Bone marrow (tissue), 2 donors: ENCODE data around the gene NDUFA3.

Experiments used
- DNase-seq, 2 donors: peaks; one replicate each; lab custom pipeline; 2025; lab: John Stamatoyannopoulos, UW

NDUFA3 gene

GRCh38 chr19:54107876-54108490 is 5.3 kb downstream of the NDUFA3 start:
- no peak for DNase-seq

- DNase-seq = no peak
Measured at GRCh38 chr19:54108496-54108895, 5.8 kb downstream of the NDUFA3 start.

- DNase-seq = no peak
Measured at GRCh38 chr19:54109651-54110050, 7.0 kb downstream of the NDUFA3 start.

- peak in 1 of 2 donors; percentile 61 for DNase-seq
Measured at GRCh38 chr19:54114340-54115108, 11.9 kb downstream of the NDUFA3 start.

DNA sequence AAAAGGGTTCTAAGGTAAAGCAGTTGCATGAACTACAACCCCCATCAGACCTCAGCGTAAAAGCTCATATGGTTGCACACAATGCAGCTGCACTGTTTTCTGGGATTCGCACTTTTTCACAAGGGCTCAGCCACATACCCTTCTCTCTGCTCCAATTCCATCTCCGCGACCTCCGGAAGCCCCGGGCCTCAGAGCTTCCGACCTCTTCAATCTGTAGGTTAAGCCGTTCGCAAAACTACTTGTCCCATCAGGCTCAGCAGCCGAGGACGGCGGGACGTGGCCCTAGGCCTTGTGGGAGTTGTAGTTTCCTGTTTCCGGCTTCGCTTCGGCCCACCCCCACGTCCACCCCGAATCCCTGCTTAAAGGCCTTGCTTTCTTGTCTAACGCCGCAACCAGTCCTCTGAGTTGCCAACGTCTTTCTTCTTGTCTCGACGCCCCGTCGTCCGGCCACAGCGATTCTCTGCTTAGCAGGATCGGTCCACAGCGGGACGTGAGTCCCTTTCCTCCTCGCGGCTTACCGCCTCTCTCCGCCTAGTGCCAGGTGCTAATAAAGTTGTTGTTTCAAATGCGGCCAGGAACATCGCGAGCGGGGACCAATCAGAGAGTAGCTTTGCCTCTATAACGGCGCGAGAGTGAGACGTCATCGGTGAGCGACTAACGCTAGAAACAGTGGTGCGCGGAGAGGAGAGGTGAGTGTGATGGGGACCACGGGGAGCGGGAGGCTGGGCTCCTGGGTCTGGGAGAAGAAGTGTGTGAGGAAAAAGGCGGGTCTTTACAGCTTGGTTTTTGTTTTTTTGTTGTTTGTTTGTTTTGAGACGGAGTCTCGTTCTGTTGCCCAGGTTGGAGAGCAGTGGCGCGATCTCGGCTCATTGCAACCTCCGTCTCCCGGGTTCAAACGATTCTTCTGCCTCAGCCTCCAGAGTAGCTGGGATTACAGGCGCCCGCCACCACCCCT is 12.7 kb downstream of the NDUFA3 start, which contains the start of the genes PRPF31 and TFPT:
Gene PRPF31, plus strand, starts transcription at position 646 of the 955 bp plus-strand sequence. CDS start 2,525 bp downstream, outside the sequence.
Gene TFPT, minus strand, starts transcription at position 549 of the 955 bp plus-strand sequence. Its CDS starts 388 bp downstream, at position 161.
- DNase-seq = peak; percentile 94 to 96

GRCh38 chr19:54121259-54121658 is 18.6 kb downstream of the NDUFA3 start:
- DNase-seq = no peak

DNA sequence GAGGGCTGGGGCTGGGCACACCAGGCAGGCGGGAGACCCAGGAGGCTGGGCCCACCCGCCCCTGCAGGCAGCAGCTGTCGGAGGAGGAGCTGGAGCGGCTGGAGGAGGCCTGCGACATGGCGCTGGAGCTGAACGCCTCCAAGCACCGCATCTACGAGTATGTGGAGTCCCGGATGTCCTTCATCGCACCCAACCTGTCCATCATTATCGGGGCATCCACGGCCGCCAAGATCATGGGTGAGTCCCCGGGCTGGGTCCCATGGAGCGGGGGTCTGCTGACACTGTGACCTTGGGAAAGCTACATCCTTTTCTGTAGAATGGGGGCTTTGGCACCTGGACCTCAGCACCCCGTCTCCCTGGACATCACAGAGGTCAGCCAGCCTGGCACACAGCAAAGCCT is 21.0 kb downstream of the NDUFA3 start:
- no peak for DNase-seq

DNA sequence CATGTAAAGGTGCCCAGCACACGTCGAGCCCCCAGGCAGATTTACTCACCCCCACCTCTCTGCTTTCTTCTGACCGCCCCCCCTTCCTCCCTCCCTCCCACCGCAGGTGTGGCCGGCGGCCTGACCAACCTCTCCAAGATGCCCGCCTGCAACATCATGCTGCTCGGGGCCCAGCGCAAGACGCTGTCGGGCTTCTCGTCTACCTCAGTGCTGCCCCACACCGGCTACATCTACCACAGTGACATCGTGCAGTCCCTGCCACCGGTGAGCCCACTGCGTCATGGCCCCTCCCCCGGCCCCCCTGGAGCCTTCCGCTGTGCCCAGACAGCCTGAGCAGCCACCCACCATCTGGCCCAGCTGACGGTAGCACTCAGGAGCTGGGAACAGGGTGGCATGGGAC is 21.7 kb downstream of the NDUFA3 start:
- no peak for DNase-seq

DNA sequence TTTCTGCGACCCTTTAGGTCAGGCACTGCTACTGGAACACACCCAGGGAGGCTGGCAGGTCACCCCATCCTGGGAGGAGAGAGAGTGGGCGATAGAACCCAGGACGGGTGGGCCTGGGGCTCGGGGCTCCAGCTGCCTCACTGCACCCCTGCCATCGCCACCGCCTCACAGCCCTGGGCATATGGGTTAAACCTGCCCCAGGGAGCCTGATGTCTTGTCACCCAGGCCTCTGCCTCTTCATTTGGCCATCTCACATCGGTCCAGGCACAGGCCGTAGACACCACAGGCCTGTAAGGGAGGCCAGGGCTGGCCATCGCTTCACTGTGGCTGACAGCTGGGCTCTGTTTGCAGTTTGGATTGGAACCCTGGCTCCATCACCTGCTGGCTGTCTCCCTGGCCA is 23.1 kb downstream of the NDUFA3 start:
- no peak for DNase-seq

GRCh38 chr19:54127688-54128440 is 25.2 kb downstream of the NDUFA3 start:
- DNase-seq = no peak

- no peak for DNase-seq
Measured at GRCh38 chr19:54128441-54128725, 25.7 kb downstream of the NDUFA3 start.

DNA sequence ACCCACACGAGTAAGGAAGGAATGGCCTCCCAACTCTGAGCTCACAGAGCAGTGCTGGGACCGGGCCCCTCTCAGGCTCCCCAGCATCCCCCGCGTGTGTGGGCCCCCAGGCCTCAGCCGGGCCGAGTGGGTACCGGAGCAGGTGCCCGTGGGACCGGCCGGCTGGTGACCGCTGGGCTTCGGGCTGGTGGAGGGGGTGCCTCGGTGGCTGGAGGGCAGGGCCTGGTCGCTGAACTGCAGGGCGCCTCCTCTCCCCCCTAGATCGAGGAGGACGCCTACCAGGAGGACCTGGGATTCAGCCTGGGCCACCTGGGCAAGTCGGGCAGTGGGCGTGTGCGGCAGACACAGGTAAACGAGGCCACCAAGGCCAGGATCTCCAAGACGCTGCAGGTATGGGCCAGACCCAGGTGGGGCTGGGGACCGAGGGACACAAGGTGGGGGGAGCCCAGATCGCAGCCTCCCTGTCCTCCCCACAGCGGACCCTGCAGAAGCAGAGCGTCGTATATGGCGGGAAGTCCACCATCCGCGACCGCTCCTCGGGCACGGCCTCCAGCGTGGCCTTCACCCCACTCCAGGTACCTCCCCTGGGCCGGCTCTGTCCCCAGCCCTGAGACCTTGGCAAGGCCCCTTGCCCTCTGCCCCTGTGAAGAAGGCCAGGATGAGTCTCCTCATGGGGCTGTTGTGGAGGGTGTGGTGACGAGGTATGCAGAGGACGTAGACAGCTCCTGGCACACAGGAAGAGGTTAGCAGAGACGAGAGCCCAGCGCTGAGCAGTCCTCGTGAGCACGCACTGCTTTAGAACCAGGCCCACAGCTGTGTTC is 26.4 kb downstream of the NDUFA3 start:
- no peak for DNase-seq

DNA sequence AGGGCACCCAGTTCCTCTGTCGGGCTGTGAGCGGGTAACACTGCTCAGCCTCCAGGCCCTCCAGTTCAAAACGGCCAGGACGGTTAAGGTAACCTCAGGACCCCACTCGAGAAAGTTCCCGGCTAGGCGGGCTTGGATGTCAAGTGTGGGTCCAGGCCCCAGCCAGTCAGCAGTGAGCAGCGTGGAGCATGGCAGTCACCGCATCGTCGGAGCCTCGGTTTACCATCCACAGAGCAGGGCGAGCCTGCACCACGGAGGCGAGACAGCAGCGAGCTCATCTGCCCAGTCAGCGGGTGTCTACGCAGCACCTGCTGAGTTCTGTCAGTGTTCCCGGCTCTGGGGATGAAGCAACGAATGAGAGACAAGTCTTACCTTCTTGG is 27.0 kb downstream of the NDUFA3 start:
- DNase-seq = no peak

GRCh38 chr19:54133312-54133956 is 30.8 kb downstream of the NDUFA3 start:
- DNase-seq = no peak

GRCh38 chr19:54133957-54134590 is 31.4 kb downstream of the NDUFA3 start:
- no peak for DNase-seq

GRCh38 chr19:54136086-54136863 is 33.6 kb downstream of the NDUFA3 start:
- DNase-seq = no peak

- DNase-seq = peak; percentile 96 to 100
Measured at GRCh38 chr19:54136864-54137698, 34.4 kb downstream of the NDUFA3 start.
